H1 (cell line): ENCODE measurements around the gene CTIF. TPM values are rescaled to one million over a fixed set of nuclear protein-coding genes. Genes with fewer than 3 reads are reported as not detected.

Experiments
- CTCF ChIA-PET: fragments of 300-600 bp; sonication (Branson Sonifier 250); formaldehyde crosslinking; loops from one replicate; lab custom pipeline; 2021; ENCODE audit not compliant: partially characterized antibody; lab: Charles Lee
- POLR2A ChIA-PET: fragments of 300-600 bp; sonication (Branson Sonifier 250); formaldehyde crosslinking; loops from one replicate; lab custom pipeline; 2021; ENCODE audit warnings: inconsistent platforms; ENCODE audit not compliant: partially characterized antibody; lab: Charles Lee
- DNase-seq, 2 experiments: peaks; one replicate each; pipeline versions ENCODE4 v3.0.0 to v3.0.0-alpha.2; 2010 to 2022; ENCODE audit warnings: low spot score in 2 of 2, low read depth in 1 of 2, mixed read lengths in 1 of 2
- FAIRE-seq: peaks from 2 replicates; lab custom pipeline; 2011; peaks lifted over from hg19 to GRCh38; lab: Jason Lieb, UNC
- H2AFZ ChIP-seq: 2 replicates; pipeline ENCODE4 v1.8.1; 2012; ENCODE audit warnings: low read length, inconsistent platforms
- H2AK5ac ChIP-seq: 2 replicates; pipeline ENCODE4 v1.6.1; 2013; ENCODE audit warnings: low read depth, low read length
- H2BK120ac ChIP-seq: replicated peaks from 2 replicates; pipeline ENCODE3; 2013; ENCODE audit warnings: low read depth, low read length, inconsistent platforms
- H2BK12ac ChIP-seq: 2 replicates; pipeline ENCODE4 v1.6.1; 2013; ENCODE audit warnings: low read depth, low read length
- H2BK15ac ChIP-seq: 2 replicates; pipeline ENCODE4 v1.6.1; 2013; ENCODE audit warnings: low read length
- H2BK20ac ChIP-seq: 2 replicates; pipeline ENCODE4 v1.6.1; 2013; ENCODE audit warnings: low read length
- H2BK5ac ChIP-seq: 2 replicates; pipeline ENCODE4 v1.6.1; 2013; ENCODE audit warnings: low read depth, low read length
- H3K14ac ChIP-seq: 2 replicates; pipeline ENCODE4 v1.6.1; 2013; ENCODE audit warnings: inconsistent platforms; ENCODE audit not compliant: insufficient read length
- H3K18ac ChIP-seq: 2 replicates; pipeline ENCODE4 v1.6.1; 2013; ENCODE audit warnings: low read length; ENCODE audit errors: extremely low read depth
- H3K23ac ChIP-seq: 2 replicates; pipeline ENCODE4 v1.6.1; 2013; ENCODE audit warnings: inconsistent platforms; ENCODE audit not compliant: insufficient read length
- H3K23me2 ChIP-seq: 2 replicates; pipeline ENCODE4 v1.6.1; 2013; ENCODE audit warnings: low read depth, low read length
- H3K27ac ChIP-seq: 2 replicates; pipeline ENCODE4 v1.6.1; 2011; ENCODE audit warnings: low read depth, low read length, inconsistent platforms
- H3K27me3 ChIP-seq, 4 experiments: replicated peaks in 1 of 4; 1 replicate in 1 of 4; 2 replicates in 3 of 4; pipeline versions ENCODE4 v1.6.1 to v1.8.1; 2011 to 2013; ENCODE audit warnings: low read length in 3 of 4, mild to moderate bottlenecking in 3 of 4, inconsistent platforms in 2 of 4, mixed read lengths in 2 of 4, moderate library complexity in 1 of 4; ENCODE audit not compliant: control insufficient read depth in 3 of 4, insufficient read depth in 3 of 4; ENCODE audit errors: extremely low read depth in 1 of 4
- H3K36me3 ChIP-seq, 4 experiments: 2 replicates each; pipeline versions ENCODE4 v1.6.1 to v1.8.1; 2011 to 2013; ENCODE audit warnings: mild to moderate bottlenecking in 4 of 4, low read length in 3 of 4, moderate library complexity in 2 of 4, control low read depth in 1 of 4, inconsistent platforms in 1 of 4; ENCODE audit not compliant: insufficient read depth in 4 of 4, control insufficient read depth in 2 of 4
- H3K4ac ChIP-seq: replicated peaks from 2 replicates; pipeline ENCODE3; 2013; ENCODE audit warnings: low read length, low read depth, mixed read lengths, inconsistent platforms; ENCODE audit not compliant: insufficient read length
- H3K4me1 ChIP-seq, 4 experiments: replicated peaks in 1 of 4; 1 replicate in 1 of 4; 2 replicates in 3 of 4; pipeline versions ENCODE4 v1.6.1 to v1.8.1; 2011 to 2013; ENCODE audit warnings: low read length in 3 of 4, inconsistent platforms in 2 of 4, mixed read lengths in 1 of 4; ENCODE audit not compliant: insufficient read depth in 4 of 4, control insufficient read depth in 3 of 4
- H3K4me2 ChIP-seq, 2 experiments: 2 replicates each; pipeline versions ENCODE4 v1.6.1 to v1.8.1; 2011 to 2013; ENCODE audit warnings: low read depth in 2 of 2, low read length in 2 of 2, control low read depth in 1 of 2, inconsistent platforms in 1 of 2, mild to moderate bottlenecking in 1 of 2; ENCODE audit not compliant: insufficient read depth in 1 of 2
- H3K4me3 ChIP-seq, 4 experiments: fragments of 200-600, 300-600 bp in 1 of 4; sonication (generic), shearing (Covaris generic), sonication (Bioruptor Twin) in 1 of 4; 2 replicates each; pipeline versions ENCODE4 v1.5.1 to v1.8.1; 2011 to 2016; ENCODE audit warnings: low read length in 4 of 4, low read depth in 3 of 4, control low read depth in 2 of 4, inconsistent platforms in 2 of 4, mild to moderate bottlenecking in 2 of 4, mixed read lengths in 1 of 4, moderate library complexity in 1 of 4; ENCODE audit not compliant: insufficient read depth in 2 of 4; ENCODE audit errors: extremely low read depth in 1 of 4
- H3K56ac ChIP-seq: replicated peaks from 2 replicates; pipeline ENCODE3; 2013; ENCODE audit warnings: low read depth, mild to moderate bottlenecking, mixed read lengths, low read length, inconsistent platforms; ENCODE audit not compliant: insufficient read length
- H3K79me1 ChIP-seq: 2 replicates; pipeline ENCODE4 v1.6.1; 2013; ENCODE audit warnings: low read depth, low read length, control low read depth
- H3K79me2 ChIP-seq, 2 experiments: 2 replicates each; pipeline versions ENCODE4 v1.6.1 to v1.8.1; 2012 to 2013; ENCODE audit warnings: low read length in 2 of 2, mild to moderate bottlenecking in 2 of 2, inconsistent platforms in 1 of 2; ENCODE audit not compliant: insufficient read depth in 2 of 2, control insufficient read depth in 1 of 2
- H3K9ac ChIP-seq, 4 experiments: replicated peaks in 1 of 4; 1 replicate in 1 of 4; 2 replicates in 3 of 4; pipeline versions ENCODE4 v1.6.1 to v1.8.1; 2011 to 2013; ENCODE audit warnings: low read depth in 3 of 4, low read length in 3 of 4, control low read depth in 2 of 4, mild to moderate bottlenecking in 2 of 4, moderate library complexity in 2 of 4, inconsistent platforms in 1 of 4; ENCODE audit errors: extremely low read depth in 1 of 4
- H3K9me3 ChIP-seq, 2 experiments: 2 replicates each; pipeline versions ENCODE4 v1.6.1 to v1.8.1; 2012 to 2013; ENCODE audit warnings: mild to moderate bottlenecking in 2 of 2, moderate library complexity in 2 of 2, control low read depth in 1 of 2, inconsistent platforms in 1 of 2, low read depth in 1 of 2, low read length in 1 of 2, mixed read lengths in 1 of 2; ENCODE audit not compliant: insufficient read depth in 2 of 2
- H4K20me1 ChIP-seq, 2 experiments: replicated peaks in 1 of 2; 2 replicates each; pipeline versions ENCODE3 to v1.8.1; 2011 to 2013; ENCODE audit warnings: inconsistent platforms in 2 of 2, low read length in 2 of 2, mild to moderate bottlenecking in 1 of 2; ENCODE audit not compliant: insufficient read depth in 2 of 2, control insufficient read depth in 1 of 2
- H4K5ac ChIP-seq: 2 replicates; pipeline ENCODE4 v1.6.1; 2013; ENCODE audit warnings: low read length, low read depth, mixed read lengths, inconsistent platforms; ENCODE audit not compliant: insufficient read length
- H4K8ac ChIP-seq: 2 replicates; pipeline ENCODE4 v1.8.0; 2013; ENCODE audit warnings: mild to moderate bottlenecking, moderate library complexity, low read length, inconsistent platforms; ENCODE audit not compliant: insufficient read depth; ENCODE audit errors: extremely low read depth
- H4K91ac ChIP-seq: replicated peaks from 2 replicates; pipeline ENCODE3; 2013; ENCODE audit warnings: low read length, mixed read lengths, inconsistent platforms; ENCODE audit not compliant: insufficient read length
- BCL11A ChIP-seq, 2 experiments: IDR thresholded peaks; one replicate each; pipeline ENCODE4 v1.6.1; 2011; ENCODE audit warnings: low read depth in 2 of 2, low read length in 2 of 2, mild to moderate bottlenecking in 2 of 2
- EGR1 ChIP-seq: IDR thresholded peaks from 2 replicates; pipeline ENCODE4 v1.6.1; 2011; ENCODE audit warnings: low read depth, low read length, borderline replicate concordance
- GTF2F1 ChIP-seq: IDR thresholded peaks from 2 replicates; pipeline ENCODE4 v1.6.1; 2012; ENCODE audit warnings: low read depth, low read length, improper control_type of control experiment, borderline replicate concordance
- JUN ChIP-seq: IDR thresholded peaks from 2 replicates; pipeline ENCODE4 v1.6.1; 2011; ENCODE audit warnings: low read depth, mild to moderate bottlenecking, improper control_type of control experiment, low read length
- KDM4A ChIP-seq: IDR thresholded peaks from one replicate; pipeline ENCODE4 v1.7.1; 2012; ENCODE audit warnings: low read depth, mild to moderate bottlenecking, moderate library complexity, low read length, inconsistent platforms; ENCODE audit not compliant: severe bottlenecking
- MAX ChIP-seq: IDR thresholded peaks from 2 replicates; pipeline ENCODE4 v1.6.1; 2012; ENCODE audit warnings: inconsistent platforms
- RBBP5 ChIP-seq: IDR thresholded peaks from 2 replicates; pipeline ENCODE4 v1.7.1; 2012; ENCODE audit warnings: low read depth, mild to moderate bottlenecking, inconsistent platforms, low read length, moderate library complexity, borderline replicate concordance
- WGBS, 2 experiments: shearing (Covaris generic) in 1 of 2; methylation state at CpG; one replicate each; pipeline versions ENCODE4 v1.1.6 to v1.1.7; 2013 to 2015; ENCODE audit warnings: low lambda C conversion rate in 2 of 2, mixed read lengths in 2 of 2, inconsistent platforms in 1 of 2, low coverage in 1 of 2, missing lambda C conversion rate in 1 of 2; ENCODE audit not compliant: insufficient replicate concordance in 2 of 2, insufficient coverage in 1 of 2, insufficient read length in 1 of 2; ENCODE audit errors: extremely low coverage in 1 of 2, missing lambda C conversion rate in 1 of 2; 5-methylcytosine and 5-hydroxymethylcytosine counted together
- polyA plus RNA-seq, 7 experiments: library from polyadenylated mRNA; depleted of rRNA in 3 of 7; stranded (reverse) in 5 of 7; unstranded in 2 of 7; fragments of >200 nt in 5 of 7; fragments of 200-250 nt in 2 of 7; gene quantifications; 1 replicate in 5 of 7; 2 replicates in 1 of 7; 4 replicates in 1 of 7; pipeline versions ENCODE4 v1.2.1 to v1.2.3, GENCODE V29; 2011 to 2013; ENCODE audit warnings: missing spikeins in 2 of 7, mixed read lengths in 2 of 7
- total RNA-seq: library from RNA; stranded (reverse); fragmentation: NEBNext Ultra II Directional; extraction: Animal tissue kit (Norgen Biotek cat#: 25700); gene quantifications from 2 replicates; pipeline ENCODE4 v1.2.1, GENCODE V29; 2021
- TF ChIP-seq, protein P1 (sequence below), 3 experiments: IDR thresholded peaks; 1 replicate in 2 of 3; 2 replicates in 1 of 3; pipeline versions ENCODE4 v1.5.1 to v1.6.1; 2011; ENCODE audit warnings: low read length in 3 of 3, mild to moderate bottlenecking in 3 of 3, inconsistent platforms in 2 of 3, low read depth in 1 of 3, moderate library complexity in 1 of 3; ENCODE audit not compliant: insufficient read depth in 1 of 3; ENCODE audit errors: control extremely low read depth in 1 of 3
- TF ChIP-seq, protein P2 (sequence below): IDR thresholded peaks from 2 replicates; pipeline ENCODE4 v1.6.1; 2011; ENCODE audit warnings: low read length, improper control_type of control experiment

Gene CTIF
- total and polyA plus RNA-seq, 2 of the 8 experiments (the other 6 are each of a cell fraction or from before 2014, with no cell fraction given): 9.0 to 17.8 TPM

GRCh38 chr18:48673456-48673852 lies 134.6 kb downstream of the CTIF start:
- Histone ChIP-seq H4K91ac (no peak overlapping the region), H3K18ac (no peak overlapping the region), H4K5ac (no peak overlapping the region), H3K79me1 (no peaks in the 10 kb centered on the region), H2AFZ (no peak overlapping the region), H3K9me3 (peaks cover 5 to 7% of the 10 kb centered on the region in 2 experiments; a peak in 2 of 4 replicates), H3K4ac (no peak overlapping the region), H3K27me3 (no peaks in the 10 kb centered on the region), H3K36me3 (peaks cover 0 to 8% (median 3%) of the 10 kb centered on the region in 4 experiments; a peak in 4 of 8 replicates), H3K14ac (no peak overlapping the region), H3K4me1 (peaks cover 0 to 3% (median under 1%) of the 10 kb centered on the region in 4 experiments; a peak in 2 of 7 replicates), H3K23me2 (no peaks in the 10 kb centered on the region), H2BK5ac (no peak overlapping the region), H2BK12ac (no peak overlapping the region), H3K27ac (no peak overlapping the region), H3K4me2 (no peak overlapping the region), H3K56ac (no peak overlapping the region), H3K9ac (no peak overlapping the region), H2BK20ac (no peak overlapping the region), H4K20me1 (no peaks in the 10 kb centered on the region), H3K79me2 (no peaks in the 10 kb centered on the region), H2AK5ac (no peak overlapping the region), H2BK120ac (no peak overlapping the region), H3K23ac (no peak overlapping the region), H4K8ac (no peak overlapping the region), H3K4me3 (no peak overlapping the region), H2BK15ac (no peak overlapping the region)
- 77% methylated on average over 3 of the region's 3 CpGs; no CpG with 5 or more reads in 1 of the 2 experiments for WGBS, 2 experiments
- ChIA-PET POLR2A (no interaction called here), CTCF (interaction anchor here (0.7 to 4.3 kb wide), 23 partner anchors 10 to 773 kb away, joined by 3 to 27 read pairs (median 5); no protein-coding TSS in a partner anchor)
- FAIRE-seq: no peak
- no peak for DNase-seq
- TF ChIP-seq, protein P1, sequence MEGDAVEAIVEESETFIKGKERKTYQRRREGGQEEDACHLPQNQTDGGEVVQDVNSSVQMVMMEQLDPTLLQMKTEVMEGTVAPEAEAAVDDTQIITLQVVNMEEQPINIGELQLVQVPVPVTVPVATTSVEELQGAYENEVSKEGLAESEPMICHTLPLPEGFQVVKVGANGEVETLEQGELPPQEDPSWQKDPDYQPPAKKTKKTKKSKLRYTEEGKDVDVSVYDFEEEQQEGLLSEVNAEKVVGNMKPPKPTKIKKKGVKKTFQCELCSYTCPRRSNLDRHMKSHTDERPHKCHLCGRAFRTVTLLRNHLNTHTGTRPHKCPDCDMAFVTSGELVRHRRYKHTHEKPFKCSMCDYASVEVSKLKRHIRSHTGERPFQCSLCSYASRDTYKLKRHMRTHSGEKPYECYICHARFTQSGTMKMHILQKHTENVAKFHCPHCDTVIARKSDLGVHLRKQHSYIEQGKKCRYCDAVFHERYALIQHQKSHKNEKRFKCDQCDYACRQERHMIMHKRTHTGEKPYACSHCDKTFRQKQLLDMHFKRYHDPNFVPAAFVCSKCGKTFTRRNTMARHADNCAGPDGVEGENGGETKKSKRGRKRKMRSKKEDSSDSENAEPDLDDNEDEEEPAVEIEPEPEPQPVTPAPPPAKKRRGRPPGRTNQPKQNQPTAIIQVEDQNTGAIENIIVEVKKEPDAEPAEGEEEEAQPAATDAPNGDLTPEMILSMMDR (IDR thresholded peaks at IDR 0.05; ENCODE audit: control extremely low read depth in 1 of 3, insufficient read depth in 1 of 3, low read depth in 1 of 3, low read length in 3 of 3): no peak
- TF ChIP-seq RBBP5 (no peak), BCL11A (IDR thresholded peaks at IDR 0.05; ENCODE audit: low read depth in 2 of 2, low read length in 2 of 2) (no peak), GTF2F1 (no peak), JUN (no peak), KDM4A (no peak), EGR1 (no peak), MAX (no peak)
- TF ChIP-seq, protein P2, sequence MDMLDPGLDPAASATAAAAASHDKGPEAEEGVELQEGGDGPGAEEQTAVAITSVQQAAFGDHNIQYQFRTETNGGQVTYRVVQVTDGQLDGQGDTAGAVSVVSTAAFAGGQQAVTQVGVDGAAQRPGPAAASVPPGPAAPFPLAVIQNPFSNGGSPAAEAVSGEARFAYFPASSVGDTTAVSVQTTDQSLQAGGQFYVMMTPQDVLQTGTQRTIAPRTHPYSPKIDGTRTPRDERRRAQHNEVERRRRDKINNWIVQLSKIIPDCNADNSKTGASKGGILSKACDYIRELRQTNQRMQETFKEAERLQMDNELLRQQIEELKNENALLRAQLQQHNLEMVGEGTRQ: no peak
